Suprapubic skin (tissue), 4 donors: Measurements from ENCODE around the gene WFDC12. TPM values are rescaled to one million over a fixed set of nuclear protein-coding genes. Genes with fewer than 3 reads are reported as not detected.
"Not testable (repeated sequence)": the region's sequence is repeated elsewhere in the genome, so short reads cannot be mapped to it uniquely, and the experiment has no call there.

Source experiments
- DNase-seq, 2 donors: peaks; one replicate each; pipeline ENCODE4 v3.0.0-alpha.2; 2019; ENCODE audit warnings: low spot score in 2 of 2
- H3K27ac ChIP-seq: fragments of 200-600 bp; sonication (generic); one replicate; pipeline ENCODE4 v1.5.1; 2019
- H3K27me3 ChIP-seq: fragments of 200-600 bp; sonication (generic); one replicate; pipeline ENCODE4 v1.5.1; 2019
- H3K36me3 ChIP-seq: fragments of 200-600 bp; sonication (generic); one replicate; pipeline ENCODE4 v1.5.1; 2019
- H3K4me1 ChIP-seq: fragments of 200-600 bp; sonication (generic); one replicate; pipeline ENCODE4 v1.5.1; 2019
- H3K4me3 ChIP-seq: fragments of 200-600 bp; sonication (generic); one replicate; pipeline ENCODE4 v1.5.1; 2019; ENCODE audit warnings: mild to moderate bottlenecking
- H3K9me3 ChIP-seq: fragments of 200-600 bp; sonication (generic); one replicate; pipeline ENCODE4 v1.5.1; 2019
- EP300 ChIP-seq: sonication (generic); formaldehyde crosslinking; IDR thresholded peaks from one replicate; pipeline ENCODE4 v1.6.1; 2017; ENCODE audit warnings: antibody characterized with exemption
- POLR2A ChIP-seq, 2 donors: fragments of 450-650 bp; IDR thresholded peaks; one replicate each; pipeline ENCODE4 v1.6.1; 2017; ENCODE audit warnings: antibody characterized with exemption in 2 of 2, mild to moderate bottlenecking in 2 of 2, moderate library complexity in 2 of 2
- POLR2AphosphoS5 ChIP-seq, 3 donors: sonication (generic); formaldehyde crosslinking; IDR thresholded peaks; one replicate each; pipeline ENCODE4 v1.6.1; 2017; ENCODE audit warnings: antibody characterized with exemption in 3 of 3
- WGBS: methylation state at CpG from one replicate; pipeline ENCODE4 v1.1.5; 2018; 5-methylcytosine and 5-hydroxymethylcytosine counted together
- total RNA-seq, 4 donors: library from RNA; depleted of rRNA; stranded (reverse); fragments of >200 nt; gene quantifications; one replicate each; pipeline ENCODE4 v1.1.0, GENCODE V29; 2016
- TF ChIP-seq, protein P1 (sequence below), 2 donors: fragments of 200-600 bp in 1 of 2; fragments of 450-650 bp in 1 of 2; sonication (generic) in 1 of 2; IDR thresholded peaks; one replicate each; pipeline ENCODE4 v1.5.1; 2016 to 2019; ENCODE audit warnings: antibody characterized with exemption in 2 of 2, mild to moderate bottlenecking in 1 of 2, moderate library complexity in 1 of 2

Gene WFDC12
- total RNA-seq, 4 donors from 2014 or later, result 0.98 to 7.6 (median 2.3) TPM; not detected in 1

GRCh38 chr20:45140836-45141235 lies 16.6 kb upstream of the WFDC12 start:
- TF ChIP-seq POLR2A (IDR thresholded peaks at IDR 0.05), result no peak
- TF ChIP-seq EP300, result no peak
- TF ChIP-seq, protein P1, sequence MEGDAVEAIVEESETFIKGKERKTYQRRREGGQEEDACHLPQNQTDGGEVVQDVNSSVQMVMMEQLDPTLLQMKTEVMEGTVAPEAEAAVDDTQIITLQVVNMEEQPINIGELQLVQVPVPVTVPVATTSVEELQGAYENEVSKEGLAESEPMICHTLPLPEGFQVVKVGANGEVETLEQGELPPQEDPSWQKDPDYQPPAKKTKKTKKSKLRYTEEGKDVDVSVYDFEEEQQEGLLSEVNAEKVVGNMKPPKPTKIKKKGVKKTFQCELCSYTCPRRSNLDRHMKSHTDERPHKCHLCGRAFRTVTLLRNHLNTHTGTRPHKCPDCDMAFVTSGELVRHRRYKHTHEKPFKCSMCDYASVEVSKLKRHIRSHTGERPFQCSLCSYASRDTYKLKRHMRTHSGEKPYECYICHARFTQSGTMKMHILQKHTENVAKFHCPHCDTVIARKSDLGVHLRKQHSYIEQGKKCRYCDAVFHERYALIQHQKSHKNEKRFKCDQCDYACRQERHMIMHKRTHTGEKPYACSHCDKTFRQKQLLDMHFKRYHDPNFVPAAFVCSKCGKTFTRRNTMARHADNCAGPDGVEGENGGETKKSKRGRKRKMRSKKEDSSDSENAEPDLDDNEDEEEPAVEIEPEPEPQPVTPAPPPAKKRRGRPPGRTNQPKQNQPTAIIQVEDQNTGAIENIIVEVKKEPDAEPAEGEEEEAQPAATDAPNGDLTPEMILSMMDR (IDR thresholded peaks at IDR 0.05), result no peak
- TF ChIP-seq POLR2AphosphoS5 (IDR thresholded peaks at IDR 0.05), result no peak
- no peak overlapping the region for H3K27ac ChIP-seq
- H3K9me3 ChIP-seq, result no peaks in the 10 kb centered on the region
- H3K4me3 ChIP-seq, result no peak overlapping the region
- 82% methylated on average over 4 of the region's 4 CpGs for WGBS
- no peak for DNase-seq
- H3K27me3 ChIP-seq, result peaks cover 14% of the 10 kb centered on the region
- H3K4me1 ChIP-seq, result no peaks in the 10 kb centered on the region
- H3K36me3 ChIP-seq, result no peaks in the 10 kb centered on the region

DNA sequence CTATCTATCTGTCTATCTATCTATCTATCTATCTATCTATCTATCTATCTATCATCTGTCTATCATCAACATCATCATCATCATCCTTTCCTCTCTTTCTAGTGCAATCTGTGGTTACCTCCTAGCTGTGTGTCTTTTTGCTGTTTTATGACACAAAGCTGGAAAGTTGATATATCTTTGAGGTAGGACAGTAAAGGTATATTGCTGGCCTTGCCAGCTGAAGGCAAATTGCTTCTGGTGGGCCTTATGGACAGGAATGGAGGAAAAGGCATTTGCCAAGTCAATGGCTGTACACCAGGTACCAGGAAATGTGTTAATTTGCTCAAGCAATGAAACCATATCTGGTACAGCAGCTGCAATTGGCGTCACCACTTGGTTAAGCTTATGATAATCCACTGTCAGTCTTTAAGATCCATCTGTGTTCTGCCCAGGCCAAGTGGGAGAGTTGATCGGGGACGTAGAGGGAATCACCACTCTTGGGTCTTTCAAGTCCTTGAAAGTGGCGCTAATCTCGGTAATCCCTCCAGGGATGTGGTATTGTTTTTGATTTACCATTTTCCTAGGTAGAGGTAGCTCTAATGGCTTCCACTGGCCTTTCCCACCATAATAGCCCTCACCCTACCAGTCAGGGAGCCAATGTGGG lies 15.6 kb upstream of the WFDC12 start:
- not testable (repeated sequence) for H3K4me1 ChIP-seq
- WGBS, result 99% methylated on average over 5 of the region's 5 CpGs

GRCh38 chr20:45138561-45139300 lies 14.5 kb upstream of the WFDC12 start:
- H3K36me3 ChIP-seq, result no peaks in the 10 kb centered on the region
- no peak overlapping the region for H3K4me3 ChIP-seq
- H3K27me3 ChIP-seq, result peaks cover 2% of the 10 kb centered on the region
- WGBS, result 33% methylated on average over 20 of the region's 20 CpGs
- no peaks in the 10 kb centered on the region for H3K9me3 ChIP-seq
- DNase-seq, result peak in 1 of 2 donors; percentile 88
- H3K27ac ChIP-seq, result no peak overlapping the region
- no peak for TF ChIP-seq POLR2A (IDR thresholded peaks at IDR 0.05)
- TF ChIP-seq, protein P1 (IDR thresholded peaks at IDR 0.05), result peak; percentile 67 to 70
- H3K4me1 ChIP-seq, result no peaks in the 10 kb centered on the region

More for the DNA sequence above, 15.6 kb upstream of the WFDC12 start:
- not testable (repeated sequence) for H3K4me3 ChIP-seq, H3K27me3 ChIP-seq, H3K9me3 ChIP-seq, H3K27ac ChIP-seq, H3K36me3 ChIP-seq, DNase-seq

DNA sequence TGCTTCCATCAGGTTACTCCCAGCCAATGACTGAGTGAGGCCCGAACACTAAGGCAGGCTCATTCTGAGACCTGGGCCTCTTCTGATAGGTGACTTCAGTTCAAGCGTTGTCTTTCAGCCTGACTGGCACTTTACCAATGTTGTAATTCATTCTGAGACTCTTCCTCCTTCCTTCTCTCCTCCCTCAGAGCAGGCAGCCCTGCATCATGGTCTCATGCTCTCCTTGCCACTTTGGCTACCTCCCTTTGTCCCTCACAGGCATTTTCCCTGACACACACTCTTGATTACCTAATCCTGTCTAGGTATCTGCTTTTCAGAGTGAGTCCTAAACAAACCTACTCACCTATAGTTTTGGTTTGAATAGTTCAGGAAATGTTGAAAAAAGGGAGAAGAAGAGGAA lies 12.6 kb upstream of the WFDC12 start:
- Histone ChIP-seq H3K4me3 (no peak overlapping the region), H3K9me3 (no peaks in the 10 kb centered on the region), H3K27me3 (peaks cover 6% of the 10 kb centered on the region), H3K4me1 (no peaks in the 10 kb centered on the region), H3K36me3 (no peaks in the 10 kb centered on the region), H3K27ac (no peak overlapping the region)
- DNase-seq, result no peak
- WGBS, result 52% methylated on average over 2 of the region's 2 CpGs
- TF ChIP-seq, protein P1 (IDR thresholded peaks at IDR 0.05), result no peak
- TF ChIP-seq EP300, result no peak
- no peak for TF ChIP-seq POLR2AphosphoS5 (IDR thresholded peaks at IDR 0.05)
- no peak for TF ChIP-seq POLR2A (IDR thresholded peaks at IDR 0.05)

DNA sequence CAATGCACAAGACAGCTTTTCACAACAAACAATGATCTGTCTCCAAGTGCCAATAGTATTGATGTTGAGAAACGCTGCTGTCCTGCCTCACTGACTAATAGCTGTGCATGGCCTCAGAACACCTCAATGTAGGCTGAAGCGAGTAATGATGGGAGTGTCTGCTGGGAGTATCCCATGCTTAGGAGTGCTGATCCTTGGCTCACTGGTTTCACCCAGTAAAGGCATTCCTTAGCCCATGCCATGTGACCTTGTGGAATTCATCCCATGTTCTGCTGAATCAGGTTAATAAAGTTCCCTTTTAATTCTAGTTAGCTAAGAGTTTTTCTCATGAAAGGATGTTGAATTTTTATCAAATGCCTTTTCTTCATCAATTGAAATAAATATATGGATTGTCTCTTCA lies 3.8 kb upstream of the WFDC12 start:
- 22% methylated on average over 2 of the region's 2 CpGs for WGBS
- TF ChIP-seq POLR2AphosphoS5 (IDR thresholded peaks at IDR 0.05), result no peak
- no peak for TF ChIP-seq POLR2A (IDR thresholded peaks at IDR 0.05)
- TF ChIP-seq, protein P1 (IDR thresholded peaks at IDR 0.05), result no peak
- TF ChIP-seq EP300, result no peak
- DNase-seq, result no peak

More for the DNA sequence above, 3.8 kb upstream of the WFDC12 start:
- peaks cover 11% of the 10 kb centered on the region for H3K27me3 ChIP-seq
- H3K9me3 ChIP-seq, result no peaks in the 10 kb centered on the region
- no peaks in the 10 kb centered on the region for H3K4me1 ChIP-seq
- no peak overlapping the region for H3K4me3 ChIP-seq
- no peak overlapping the region for H3K27ac ChIP-seq
- no peaks in the 10 kb centered on the region for H3K36me3 ChIP-seq
